DOHH2 (cell line): Measurements from ENCODE around the gene NSMCE3.

Experiments used
- H3F3A ChIP-seq: fragments of 200-600 bp; sonication (generic), shearing (Covaris generic); 2 replicates; pipeline ENCODE4 v1.6.0; 2016; ENCODE audit warnings: antibody characterized with exemption, mild to moderate bottlenecking; ENCODE audit not compliant: control insufficient read depth, insufficient read depth
- H3K27ac ChIP-seq: fragments of 200-600 bp; sonication (generic); 2 replicates; pipeline ENCODE4 v1.5.1; 2014; ENCODE audit warnings: low read depth, mild to moderate bottlenecking, low read length, moderate library complexity
- H3K27me3 ChIP-seq: fragments of 200-600 bp; sonication (generic); 2 replicates; pipeline ENCODE4 v1.6.1; 2014; ENCODE audit warnings: mild to moderate bottlenecking, low read length, mixed read lengths; ENCODE audit not compliant: control insufficient read depth
- H3K36me3 ChIP-seq: fragments of 200-600 bp; sonication (generic); 2 replicates; pipeline ENCODE4 v1.6.1; 2014; ENCODE audit warnings: mild to moderate bottlenecking, low read length, moderate library complexity, mixed read lengths; ENCODE audit not compliant: control insufficient read depth
- H3K4me1 ChIP-seq: fragments of 200-600 bp; sonication (generic); 2 replicates; pipeline ENCODE4 v1.6.1; 2014; ENCODE audit warnings: mild to moderate bottlenecking, low read length, mixed read lengths; ENCODE audit not compliant: control insufficient read depth
- H3K4me2 ChIP-seq: fragments of 200-600 bp; sonication (generic); 2 replicates; pipeline ENCODE4 v1.6.0; 2014; ENCODE audit warnings: mild to moderate bottlenecking, low read length, moderate library complexity
- H3K4me3 ChIP-seq: fragments of 200-600 bp; sonication (generic); 2 replicates; pipeline ENCODE4 v1.5.1; 2014; ENCODE audit warnings: mild to moderate bottlenecking, low read length, mixed read lengths
- H3K79me2 ChIP-seq: fragments of 200-600 bp; sonication (generic); 2 replicates; pipeline ENCODE4 v1.6.1; 2014; ENCODE audit warnings: mild to moderate bottlenecking, low read length, mixed read lengths; ENCODE audit not compliant: control insufficient read depth
- H3K9me2 ChIP-seq: fragments of 200-600 bp; sonication (generic); replicated peaks from 2 replicates; pipeline ENCODE4 v1.6.1; 2014; ENCODE audit warnings: mild to moderate bottlenecking, low read length, mixed read lengths; ENCODE audit not compliant: control insufficient read depth
- H3K9me3 ChIP-seq: fragments of 200-600 bp; sonication (generic); 2 replicates; pipeline ENCODE4 v1.6.1; 2014; ENCODE audit warnings: antibody characterized with exemption, low read length, mixed read lengths; ENCODE audit not compliant: control insufficient read depth, insufficient read depth
- H4K20me1 ChIP-seq: fragments of 200-600 bp; sonication (generic); 2 replicates; pipeline ENCODE4 v1.6.0; 2014; ENCODE audit warnings: low read depth, mild to moderate bottlenecking, antibody characterized with exemption, low read length, moderate library complexity; ENCODE audit not compliant: control insufficient read depth, insufficient read depth
- CTCF ChIP-seq: fragments of 200-600 bp; sonication (generic); IDR thresholded peaks from one replicate; pipeline ENCODE4 v1.5.1; 2014; ENCODE audit warnings: antibody characterized with exemption, mild to moderate bottlenecking, low read depth, low read length; ENCODE audit not compliant: poor library complexity, severe bottlenecking
- EZH2phosphoT487 ChIP-seq: fragments of 200-600 bp; sonication (generic); IDR thresholded peaks from 2 replicates; pipeline ENCODE4 v1.6.1; 2017; ENCODE audit warnings: borderline replicate concordance, mild to moderate bottlenecking, antibody characterized with exemption, low read length, moderate library complexity, mixed read lengths

The NSMCE3 gene

GRCh38 chr15:29305556-29305955 is 35.9 kb upstream of the NSMCE3 start:
- Histone ChIP-seq H3K27me3 (no peaks in the 10 kb centered on the region), H3K4me2 (no peak overlapping the region), H3K9me3 (no peaks in the 10 kb centered on the region), H3F3A (no peaks in the 10 kb centered on the region), H3K4me1 (peaks cover 16% of the 10 kb centered on the region), H3K79me2 (no peaks in the 10 kb centered on the region), H3K4me3 (no peak overlapping the region), H4K20me1 (no peaks in the 10 kb centered on the region), H3K27ac (no peak overlapping the region), H3K36me3 (no peaks in the 10 kb centered on the region), H3K9me2 (no peaks in the 10 kb centered on the region)
- TF ChIP-seq EZH2phosphoT487 (no peak), CTCF (no peak)

GRCh38 chr15:29302871-29303270 is 33.2 kb upstream of the NSMCE3 start:
- Histone ChIP-seq H3K9me3 (no peaks in the 10 kb centered on the region), H4K20me1 (no peaks in the 10 kb centered on the region), H3K27ac (no peak overlapping the region), H3K4me2 (no peak overlapping the region), H3K36me3 (no peaks in the 10 kb centered on the region), H3K27me3 (no peaks in the 10 kb centered on the region), H3K79me2 (no peaks in the 10 kb centered on the region), H3K9me2 (no peaks in the 10 kb centered on the region), H3K4me1 (peaks cover under 1% of the 10 kb centered on the region), H3K4me3 (no peak overlapping the region), H3F3A (no peaks in the 10 kb centered on the region)
- no peak for TF ChIP-seq EZH2phosphoT487
- TF ChIP-seq CTCF: no peak

- Histone ChIP-seq H3K79me2 (no peaks in the 10 kb centered on the region), H3K9me2 (no peaks in the 10 kb centered on the region; the same call in 1 of the 2 replicates), H3K9me3 (no peaks in the 10 kb centered on the region), H3K36me3 (no peaks in the 10 kb centered on the region), H3K4me3 (no peak overlapping the region), H3K27me3 (no peaks in the 10 kb centered on the region), H3K4me2 (no peak overlapping the region), H3K4me1 (no peaks in the 10 kb centered on the region), H4K20me1 (no peaks in the 10 kb centered on the region), H3K27ac (no peak overlapping the region), H3F3A (no peaks in the 10 kb centered on the region)
- TF ChIP-seq CTCF (no peak), EZH2phosphoT487 (no peak)
Measured at GRCh38 chr15:29299784-29300183, 30.2 kb upstream of the NSMCE3 start.

- no peaks in the 10 kb centered on the region for H3K9me3 ChIP-seq
- no peaks in the 10 kb centered on the region for H4K20me1 ChIP-seq
- H3K4me1 ChIP-seq: no peaks in the 10 kb centered on the region
- no peak overlapping the region for H3K4me3 ChIP-seq
- TF ChIP-seq EZH2phosphoT487 (no peak), CTCF (no peak)
- no peak overlapping the region for H3K4me2 ChIP-seq
- no peaks in the 10 kb centered on the region; the same call in 1 of the 2 replicates for H3K9me2 ChIP-seq
- H3K27me3 ChIP-seq: no peaks in the 10 kb centered on the region
- H3F3A ChIP-seq: no peaks in the 10 kb centered on the region
- no peaks in the 10 kb centered on the region for H3K36me3 ChIP-seq
- H3K27ac ChIP-seq: no peak overlapping the region
- no peaks in the 10 kb centered on the region for H3K79me2 ChIP-seq
Measured at GRCh38 chr15:29299331-29299730, 29.7 kb upstream of the NSMCE3 start.
